A549 (cell line): ENCODE results near the gene NCOA3.

Experiments used
- BHLHE40 ChIP-seq: IDR thresholded peaks from 2 replicates; pipeline ENCODE4 v1.6.1; 2012; ENCODE audit warnings: low read depth, low read length, inconsistent platforms
- CEBPB ChIP-seq, 2 experiments: fragments of >200 bp in 1 of 2; sonication (Bioruptor Twin) in 1 of 2; formaldehyde crosslinking in 1 of 2; IDR thresholded peaks; 2 replicates each; pipeline ENCODE4 v1.6.1; 2012 to 2016
- CHD4 ChIP-seq: fragments of 200-600 bp; sonication (generic); IDR thresholded peaks from 2 replicates; pipeline ENCODE4 v1.6.1; 2016; ENCODE audit warnings: antibody characterized with exemption, mild to moderate bottlenecking, borderline replicate concordance
- EP300 ChIP-seq, 2 experiments: fragments of >200 bp; sonication (Bioruptor Twin); formaldehyde crosslinking; IDR thresholded peaks; 2 replicates in 1 of 2; 3 replicates in 1 of 2; pipeline ENCODE4 v1.6.1; 2016 to 2017
- HOXB5 ChIP-seq: fragments of 250-450 bp; sonication (Bioruptor Pico); IDR thresholded peaks from 2 replicates; pipeline ENCODE4 v1.5.0; 2020; ENCODE audit warnings: mild to moderate bottlenecking, moderate library complexity
- JUNB ChIP-seq: fragments of >200 bp; sonication (Bioruptor Twin); formaldehyde crosslinking; IDR thresholded peaks from 2 replicates; pipeline ENCODE4 v1.6.1; 2016
- KDM1A ChIP-seq: fragments of 200-600 bp; sonication (generic); IDR thresholded peaks from 2 replicates; pipeline ENCODE4 v1.6.1; 2016; ENCODE audit warnings: low read depth, mild to moderate bottlenecking
- MAFK ChIP-seq: fragments of 450-650 bp; IDR thresholded peaks from 2 replicates; pipeline ENCODE4 v1.6.1; 2014; ENCODE audit not compliant: partially characterized antibody
- MAX ChIP-seq: IDR thresholded peaks from 2 replicates; pipeline ENCODE4 v1.6.1; 2012
- POLR2A ChIP-seq: IDR thresholded peaks from 2 replicates; pipeline ENCODE4 v1.6.1; 2012; ENCODE audit warnings: mild to moderate bottlenecking, low read length
- RAD21 ChIP-seq, 2 experiments: fragments of >200 bp in 1 of 2; sonication (Bioruptor Twin) in 1 of 2; formaldehyde crosslinking in 1 of 2; IDR thresholded peaks in 1 of 2; conservative IDR thresholded peaks in 1 of 2; 2 replicates in 1 of 2; 3 replicates in 1 of 2; pipeline ENCODE4 v1.6.1; 2012 to 2018; ENCODE audit warnings: inconsistent platforms in 1 of 2
- REST ChIP-seq: fragments of 200-600 bp; sonication (generic); IDR thresholded peaks from 2 replicates; pipeline ENCODE4 v1.6.1; 2016; ENCODE audit warnings: antibody characterized with exemption, mild to moderate bottlenecking, moderate library complexity
- RNF2 ChIP-seq: fragments of 200-600 bp; sonication (generic); IDR thresholded peaks from 2 replicates; pipeline ENCODE4 v1.6.1; 2016; ENCODE audit warnings: low read depth, mild to moderate bottlenecking, antibody characterized with exemption, moderate library complexity, borderline replicate concordance
- TF ChIP-seq, protein P1 (sequence below): fragments of >200 bp; sonication (Bioruptor Twin); formaldehyde crosslinking; IDR thresholded peaks from 3 replicates; pipeline ENCODE4 v1.5.1; 2016

DNA sequence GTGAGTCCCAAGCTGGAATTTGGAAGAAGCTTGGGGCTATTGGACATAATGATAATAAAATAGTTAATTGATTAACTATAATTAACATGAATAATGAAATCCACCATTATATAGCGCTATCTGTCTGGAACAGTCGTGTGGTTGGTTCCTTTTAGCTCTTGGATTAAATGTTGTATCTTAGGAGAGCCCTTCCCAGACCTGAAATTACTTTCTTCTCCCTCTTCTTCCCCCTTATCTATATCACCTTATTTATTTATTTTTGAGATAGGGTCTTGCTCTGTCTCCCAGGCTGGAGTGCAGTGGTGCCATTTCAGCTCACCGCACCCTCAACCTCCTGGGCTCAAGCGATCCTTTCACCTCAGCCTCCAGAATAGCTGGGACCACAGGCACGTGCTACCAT lies 64.6 kb downstream of the NCOA3 start:
- TF ChIP-seq, protein P1, sequence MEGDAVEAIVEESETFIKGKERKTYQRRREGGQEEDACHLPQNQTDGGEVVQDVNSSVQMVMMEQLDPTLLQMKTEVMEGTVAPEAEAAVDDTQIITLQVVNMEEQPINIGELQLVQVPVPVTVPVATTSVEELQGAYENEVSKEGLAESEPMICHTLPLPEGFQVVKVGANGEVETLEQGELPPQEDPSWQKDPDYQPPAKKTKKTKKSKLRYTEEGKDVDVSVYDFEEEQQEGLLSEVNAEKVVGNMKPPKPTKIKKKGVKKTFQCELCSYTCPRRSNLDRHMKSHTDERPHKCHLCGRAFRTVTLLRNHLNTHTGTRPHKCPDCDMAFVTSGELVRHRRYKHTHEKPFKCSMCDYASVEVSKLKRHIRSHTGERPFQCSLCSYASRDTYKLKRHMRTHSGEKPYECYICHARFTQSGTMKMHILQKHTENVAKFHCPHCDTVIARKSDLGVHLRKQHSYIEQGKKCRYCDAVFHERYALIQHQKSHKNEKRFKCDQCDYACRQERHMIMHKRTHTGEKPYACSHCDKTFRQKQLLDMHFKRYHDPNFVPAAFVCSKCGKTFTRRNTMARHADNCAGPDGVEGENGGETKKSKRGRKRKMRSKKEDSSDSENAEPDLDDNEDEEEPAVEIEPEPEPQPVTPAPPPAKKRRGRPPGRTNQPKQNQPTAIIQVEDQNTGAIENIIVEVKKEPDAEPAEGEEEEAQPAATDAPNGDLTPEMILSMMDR = no peak
- no peak for TF ChIP-seq POLR2A
- TF ChIP-seq MAFK = no peak
- TF ChIP-seq REST = no peak
- no peak for TF ChIP-seq CEBPB (IDR thresholded peaks at IDR 0.05)
- TF ChIP-seq BHLHE40 = no peak
- no peak for TF ChIP-seq MAX
- no peak for TF ChIP-seq RAD21 (conservative IDR thresholded peaks at IDR 0.05 in 1 of 2, IDR thresholded peaks at IDR 0.05 in 1 of 2)
- TF ChIP-seq JUNB = no peak
- no peak for TF ChIP-seq EP300 (IDR thresholded peaks at IDR 0.05)
- no peak for TF ChIP-seq HOXB5 (CRISPR knock-in tag)
- TF ChIP-seq KDM1A = no peak
- no peak for TF ChIP-seq CHD4
- no peak for TF ChIP-seq RNF2
